Panc1 (cell line): ENCODE data around the gene DNAJA3. TPM values are rescaled to one million over a fixed set of nuclear protein-coding genes. Genes with fewer than 3 reads are reported as not detected.

Experiments used
- ATAC-seq: fragments of 200-7000 bp; cut with Tn5 transposase; 2 replicates; pipeline ENCODE4 v1.9.1; 2020; ENCODE audit warnings: mild to moderate bottlenecking, moderate library complexity
- BruUV-seq: library from RNA; stranded (reverse); fragments of 400-500 nt; replicated peaks from 2 replicates; lab custom pipeline; 2021; lab: Mats Ljungman, UMichigan
- CTCF ChIA-PET: fragments of 300-600 bp; sonication (Branson Sonifier 250); formaldehyde crosslinking; loops from one replicate; lab custom pipeline; 2022; ENCODE audit warnings: antibody characterized with exemption; lab: Charles Lee
- POLR2A ChIA-PET: fragments of 300-600 bp; sonication (Branson Sonifier 250); formaldehyde crosslinking; loops from one replicate; lab custom pipeline; 2022; ENCODE audit warnings: antibody characterized with exemption; lab: Charles Lee
- DNase-seq: peaks from one replicate; pipeline ENCODE4 v3.0.0-alpha.2; 2010; ENCODE audit warnings: low read depth, low spot score
- H3K27ac ChIP-seq: 2 replicates; pipeline ENCODE4 v1.5.1; 2011; ENCODE audit warnings: mild to moderate bottlenecking, low read length, inconsistent platforms
- H3K27me3 ChIP-seq: fragments of 200-500 bp; sonication (Bioruptor generic); 2 replicates; pipeline ENCODE4 v1.6.0; 2014; ENCODE audit warnings: low read length, inconsistent platforms; ENCODE audit not compliant: control insufficient read depth, insufficient read depth
- H3K36me3 ChIP-seq: fragments of 200-500 bp; sonication (Bioruptor generic); 2 replicates; pipeline ENCODE4 v1.5.1; 2014; ENCODE audit warnings: inconsistent platforms, mild to moderate bottlenecking, low read length, moderate library complexity; ENCODE audit not compliant: control insufficient read depth, insufficient read depth
- H3K4me1 ChIP-seq: 2 replicates; pipeline ENCODE4 v1.5.1; 2011; ENCODE audit warnings: inconsistent platforms, mild to moderate bottlenecking, low read length, moderate library complexity; ENCODE audit not compliant: control insufficient read depth, insufficient read depth
- H3K4me3 ChIP-seq, 2 experiments: 2 replicates each; pipeline ENCODE4 v1.5.1; 2011 to 2012; ENCODE audit warnings: low read depth in 2 of 2, low read length in 2 of 2, mild to moderate bottlenecking in 2 of 2, inconsistent platforms in 1 of 2, moderate library complexity in 1 of 2
- H3K9me3 ChIP-seq: fragments of 200-500 bp; sonication (Bioruptor generic); 2 replicates; pipeline ENCODE4 v1.5.1; 2014; ENCODE audit warnings: low read depth, mild to moderate bottlenecking, inconsistent platforms, low read length, moderate library complexity; ENCODE audit not compliant: control insufficient read depth, insufficient read depth
- CTCF ChIP-seq: fragments of 450-650 bp; IDR thresholded peaks from 2 replicates; pipeline ENCODE4 v1.5.1; 2017; ENCODE audit warnings: mild to moderate bottlenecking
- POLR2AphosphoS5 ChIP-seq: IDR thresholded peaks from 2 replicates; pipeline ENCODE4 v1.6.1; 2012; ENCODE audit warnings: mild to moderate bottlenecking, low read depth, low read length, moderate library complexity
- REST ChIP-seq, 2 experiments: IDR thresholded peaks; 2 replicates each; pipeline ENCODE4 v1.6.1; 2011 to 2012; ENCODE audit warnings: low read depth in 2 of 2, control low read depth in 1 of 2, low read length in 1 of 2, mild to moderate bottlenecking in 1 of 2, moderate library complexity in 1 of 2; ENCODE audit not compliant: insufficient read depth in 1 of 2
- SIN3A ChIP-seq: IDR thresholded peaks from 2 replicates; pipeline ENCODE4 v1.6.1; 2012; ENCODE audit warnings: low read depth, mild to moderate bottlenecking, low read length, moderate library complexity, borderline replicate concordance; ENCODE audit not compliant: insufficient read depth
- TCF7L2 ChIP-seq: IDR thresholded peaks from 2 replicates; pipeline ENCODE4 v1.6.1; 2011; ENCODE audit warnings: mild to moderate bottlenecking, low read depth, low read length, inconsistent platforms
- in situ Hi-C: cut with HindIII; loops from 2 replicates; pipeline ENCODE4 v1.10.0; 2016; ENCODE audit warnings: low sequenced_read_pairs, low pct_unique_long_range_greater_than_20kb
- intact Hi-C: fragments of 100-400 bp; cut with micrococcal nuclease; formaldehyde crosslinking; loops from one replicate; pipeline ENCODE4 v1.10.0; 2022; ENCODE audit not compliant: unreplicated experiment
- total RNA-seq: library from RNA; stranded (reverse); gene quantifications from one replicate; pipeline ENCODE4 v1.2.1, GENCODE V29; 2021; ENCODE audit not compliant: unreplicated experiment

DNAJA3 gene
- total RNA-seq, 1 experiment from 2014 or later, result 68.7 TPM

- CTCF ChIA-PET, result interaction anchor here (0.6 to 3.1 kb wide), 2 partner anchors 45 to 50 kb away, joined by 4 to 35 read pairs; no protein-coding TSS in a partner anchor
These were observed 20.5 kb upstream of the DNAJA3 start for GRCh38 chr16:4404967-4405696.

More at GRCh38 chr16:4404967-4405696, 20.5 kb upstream of the DNAJA3 start:
- TF ChIP-seq POLR2AphosphoS5, result no peak
- TF ChIP-seq REST (IDR thresholded peaks at IDR 0.05; ENCODE audit: insufficient read depth in 1 of 2, low read depth in 2 of 2, low read length in 1 of 2), result no peak
- no peak for TF ChIP-seq TCF7L2
- no peak for TF ChIP-seq CTCF
- TF ChIP-seq SIN3A, result no peak
- Histone ChIP-seq H3K27me3 (no peaks in the 10 kb centered on the region), H3K27ac (no peak overlapping the region), H3K36me3 (peaks cover 2% of the 10 kb centered on the region; the same call in 1 of the 2 replicates), H3K4me1 (no peaks in the 10 kb centered on the region; the same call in 1 of the 2 replicates), H3K4me3 (no peak overlapping the region), H3K9me3 (no peaks in the 10 kb centered on the region)
- DNase-seq (no peak), ATAC-seq (no peak)
- in situ Hi-C loops (no loop called here), intact Hi-C loops (loop anchor here (1.0 kb wide), 1 partner anchor 46 kb away; no protein-coding TSS in a partner anchor)
- no TSS peak for BruUV-seq
- POLR2A ChIA-PET, result no interaction called here
